CD14-positive monocyte (primary cell): ENCODE data around the gene IP6K1. TPM values are rescaled to one million over a fixed set of nuclear protein-coding genes. Genes with fewer than 3 reads are reported as not detected.

Experiments
- DNase-seq, 3 donors: peaks; one replicate each; pipeline ENCODE4 v3.0.0-alpha.2; 2011 to 2022
- H2AFZ ChIP-seq: 2 replicates; pipeline ENCODE4 v1.6.0; 2012; ENCODE audit warnings: mild to moderate bottlenecking, low read depth, low read length, inconsistent platforms; ENCODE audit not compliant: insufficient read depth, poor library complexity, severe bottlenecking
- H3K27ac ChIP-seq, 2 donors: 1 replicate in 1 of 2; 2 replicates in 1 of 2; pipeline ENCODE4 v1.5.1; 2012 to 2013; ENCODE audit warnings: low read length in 2 of 2, control low read depth in 1 of 2, inconsistent platforms in 1 of 2, low read depth in 1 of 2, mild to moderate bottlenecking in 1 of 2
- H3K27me3 ChIP-seq, 2 donors: one replicate each; pipeline versions ENCODE4 v1.6.0 to v1.6.1; 2011 to 2013; ENCODE audit warnings: low read length in 2 of 2; ENCODE audit not compliant: control insufficient read depth in 2 of 2, insufficient read depth in 2 of 2
- H3K36me3 ChIP-seq, 2 donors: replicated peaks in 1 of 2; 1 replicate in 1 of 2; 2 replicates in 1 of 2; pipeline versions ENCODE4 v1.5.1 to v1.6.1; 2012 to 2013; ENCODE audit warnings: low read length in 2 of 2, control low read depth in 1 of 2, inconsistent platforms in 1 of 2, mild to moderate bottlenecking in 1 of 2; ENCODE audit not compliant: insufficient read depth in 2 of 2, control insufficient read depth in 1 of 2
- H3K4me1 ChIP-seq, 2 donors: 1 replicate in 1 of 2; 2 replicates in 1 of 2; pipeline versions ENCODE4 v1.5.1 to v1.6.1; 2012 to 2013; ENCODE audit warnings: low read length in 2 of 2, control low read depth in 1 of 2, inconsistent platforms in 1 of 2, mild to moderate bottlenecking in 1 of 2, moderate library complexity in 1 of 2; ENCODE audit not compliant: insufficient read depth in 2 of 2, control insufficient read depth in 1 of 2
- H3K4me2 ChIP-seq: replicated peaks from 2 replicates; pipeline ENCODE3; 2012; ENCODE audit warnings: low read length, moderate library complexity, mild to moderate bottlenecking; ENCODE audit not compliant: poor library complexity, severe bottlenecking; ENCODE audit errors: extremely low read depth
- H3K4me3 ChIP-seq, 3 experiments: fragments of 200-600 bp in 1 of 3; sonication (generic) in 1 of 3; replicated peaks in 1 of 3; 1 replicate in 2 of 3; 2 replicates in 1 of 3; pipeline ENCODE4 v1.5.1; 2011 to 2013; ENCODE audit warnings: low read length in 3 of 3, mild to moderate bottlenecking in 3 of 3, control low read depth in 2 of 3, low read depth in 2 of 3, inconsistent platforms in 1 of 3, moderate library complexity in 1 of 3
- H3K79me2 ChIP-seq: 2 replicates; pipeline ENCODE4 v1.6.0; 2012; ENCODE audit warnings: mild to moderate bottlenecking, control low read depth, inconsistent platforms, low read length, moderate library complexity; ENCODE audit not compliant: insufficient read depth
- H3K9ac ChIP-seq: 2 replicates; pipeline ENCODE4 v1.6.0; 2017; ENCODE audit warnings: low read length, mild to moderate bottlenecking; ENCODE audit not compliant: insufficient read depth, poor library complexity, severe bottlenecking
- H3K9me3 ChIP-seq, 2 donors: replicated peaks in 1 of 2; 1 replicate in 1 of 2; 2 replicates in 1 of 2; pipeline versions ENCODE4 v1.5.1 to v1.6.1; 2012 to 2013; ENCODE audit warnings: low read length in 2 of 2, control low read depth in 1 of 2; ENCODE audit not compliant: control insufficient read depth in 1 of 2, insufficient read depth in 1 of 2
- H4K20me1 ChIP-seq: 2 replicates; pipeline ENCODE4 v1.6.0; 2012; ENCODE audit warnings: mild to moderate bottlenecking, low read length, control low read depth, moderate library complexity; ENCODE audit not compliant: insufficient read depth
- H3K27ac Mint-ChIP-seq, 7 donors: one replicate each; pipeline ENCODE4 v1.8.0; 2020; ENCODE audit warnings: mild to moderate bottlenecking in 7 of 7, mixed read lengths in 7 of 7, moderate library complexity in 6 of 7, inconsistent platforms in 2 of 7
- H3K27me3 Mint-ChIP-seq, 3 donors: one replicate each; pipeline ENCODE4 v1.8.0; 2021 to 2022; ENCODE audit warnings: low read depth in 3 of 3, mild to moderate bottlenecking in 3 of 3, mixed read lengths in 3 of 3, moderate library complexity in 3 of 3, inconsistent platforms in 1 of 3
- H3K36me3 Mint-ChIP-seq, 2 donors: one replicate each; pipeline ENCODE4 v1.8.0; 2020; ENCODE audit warnings: mixed read lengths in 2 of 2, inconsistent platforms in 1 of 2, mild to moderate bottlenecking in 1 of 2
- H3K4me1 Mint-ChIP-seq: one replicate; pipeline ENCODE4 v1.8.0; 2020; ENCODE audit warnings: mild to moderate bottlenecking, mixed read lengths
- H3K4me3 Mint-ChIP-seq, 2 donors: one replicate each; pipeline ENCODE4 v1.8.0; 2020; ENCODE audit warnings: mild to moderate bottlenecking in 2 of 2, mixed read lengths in 2 of 2, moderate library complexity in 1 of 2
- H3K9me3 Mint-ChIP-seq, 7 donors: one replicate each; pipeline ENCODE4 v1.8.0; 2020 to 2022; ENCODE audit warnings: mixed read lengths in 7 of 7, mild to moderate bottlenecking in 6 of 7, moderate library complexity in 6 of 7, inconsistent platforms in 2 of 7
- WGBS: methylation state at CpG from one replicate; pipeline ENCODE4 v1.1.5; 2013; ENCODE audit warnings: missing lambda C conversion rate; ENCODE audit not compliant: insufficient coverage; 5-methylcytosine and 5-hydroxymethylcytosine counted together
- intact Hi-C, 2 donors: fragments of 100-400 bp; cut with micrococcal nuclease; formaldehyde crosslinking; loops; one replicate each; pipeline versions ENCODE4 v1.15.0 to v1.15.1; 2023
- polyA plus RNA-seq, 3 donors: library from polyadenylated mRNA; depleted of rRNA in 1 of 3; unstranded in 2 of 3; stranded (reverse) in 1 of 3; fragments of 300-500 nt in 2 of 3; fragments of >200 nt in 1 of 3; fragmentation: Illumina TruSeq in 2 of 3; gene quantifications; 1 replicate in 2 of 3; 2 replicates in 1 of 3; pipeline ENCODE4 v1.2.3, GENCODE V29; 2012 to 2021
- TF ChIP-seq, protein P1 (sequence below): fragments of 200-600 bp; IDR thresholded peaks from one replicate; pipeline ENCODE4 v1.8.0; 2022; ENCODE audit warnings: antibody characterized with exemption, mild to moderate bottlenecking

The IP6K1 gene
- polyA plus RNA-seq, 3 donors: 15.8 to 27.1 (median 16.1) TPM

DNA sequence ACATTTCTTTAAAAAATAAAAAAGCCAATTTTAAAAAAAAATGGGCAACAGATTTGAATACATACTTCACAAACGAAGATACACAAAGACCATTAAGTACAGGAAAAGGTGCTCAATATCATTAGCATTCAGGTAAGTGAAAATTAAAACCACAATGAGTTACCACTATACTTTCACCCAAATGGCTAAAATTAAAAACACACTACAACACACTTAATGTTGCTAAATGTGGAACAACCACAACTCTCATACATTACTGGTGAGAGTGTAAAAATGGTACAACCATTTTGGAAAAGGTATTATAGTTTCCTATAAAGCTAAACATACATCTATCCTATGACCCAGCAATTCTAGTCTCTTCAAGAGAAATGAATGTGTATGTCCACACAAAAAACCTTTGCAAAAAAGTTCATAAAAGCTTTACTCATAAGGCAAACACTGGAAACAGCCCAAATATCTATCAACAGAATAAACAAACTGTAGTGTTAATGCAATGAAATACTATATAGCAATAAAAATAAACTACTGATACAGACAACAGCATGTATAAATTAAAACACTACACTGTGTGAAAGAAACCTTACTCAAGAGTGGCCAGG is 14.9 kb downstream of the IP6K1 start:
- Histone ChIP-seq H3K4me1 (no peaks in the 10 kb centered on the region), H4K20me1 (peaks cover 97% of the 10 kb centered on the region), H3K9ac (no peak overlapping the region), H3K27me3 (no peaks in the 10 kb centered on the region), H3K9me3 (no peaks in the 10 kb centered on the region), H3K4me2 (no peak overlapping the region), H3K4me3 (no peak overlapping the region), H3K27ac (no peak overlapping the region), H3K36me3 (peaks cover 16 to 53% of the 10 kb centered on the region in 2 donors), H3K79me2 (peaks cover 97% of the 10 kb centered on the region), H2AFZ (no peak overlapping the region)
- no peak for DNase-seq
- Mint-ChIP-seq H3K9me3 (no peaks in the 10 kb centered on the region), H3K27ac (no peak overlapping the region), H3K4me1 (no peaks in the 10 kb centered on the region), H3K27me3 (peaks cover 0 to 2% (median 0%) of the 10 kb centered on the region in 3 donors), H3K4me3 (no peak overlapping the region), H3K36me3 (peaks cover 22 to 40% of the 10 kb centered on the region in 2 donors)
- TF ChIP-seq, protein P1, sequence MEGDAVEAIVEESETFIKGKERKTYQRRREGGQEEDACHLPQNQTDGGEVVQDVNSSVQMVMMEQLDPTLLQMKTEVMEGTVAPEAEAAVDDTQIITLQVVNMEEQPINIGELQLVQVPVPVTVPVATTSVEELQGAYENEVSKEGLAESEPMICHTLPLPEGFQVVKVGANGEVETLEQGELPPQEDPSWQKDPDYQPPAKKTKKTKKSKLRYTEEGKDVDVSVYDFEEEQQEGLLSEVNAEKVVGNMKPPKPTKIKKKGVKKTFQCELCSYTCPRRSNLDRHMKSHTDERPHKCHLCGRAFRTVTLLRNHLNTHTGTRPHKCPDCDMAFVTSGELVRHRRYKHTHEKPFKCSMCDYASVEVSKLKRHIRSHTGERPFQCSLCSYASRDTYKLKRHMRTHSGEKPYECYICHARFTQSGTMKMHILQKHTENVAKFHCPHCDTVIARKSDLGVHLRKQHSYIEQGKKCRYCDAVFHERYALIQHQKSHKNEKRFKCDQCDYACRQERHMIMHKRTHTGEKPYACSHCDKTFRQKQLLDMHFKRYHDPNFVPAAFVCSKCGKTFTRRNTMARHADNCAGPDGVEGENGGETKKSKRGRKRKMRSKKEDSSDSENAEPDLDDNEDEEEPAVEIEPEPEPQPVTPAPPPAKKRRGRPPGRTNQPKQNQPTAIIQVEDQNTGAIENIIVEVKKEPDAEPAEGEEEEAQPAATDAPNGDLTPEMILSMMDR: no peak
- WGBS: no CpG with 5 or more reads among the region's 1 CpG
- intact Hi-C loops: no loop called here

DNA sequence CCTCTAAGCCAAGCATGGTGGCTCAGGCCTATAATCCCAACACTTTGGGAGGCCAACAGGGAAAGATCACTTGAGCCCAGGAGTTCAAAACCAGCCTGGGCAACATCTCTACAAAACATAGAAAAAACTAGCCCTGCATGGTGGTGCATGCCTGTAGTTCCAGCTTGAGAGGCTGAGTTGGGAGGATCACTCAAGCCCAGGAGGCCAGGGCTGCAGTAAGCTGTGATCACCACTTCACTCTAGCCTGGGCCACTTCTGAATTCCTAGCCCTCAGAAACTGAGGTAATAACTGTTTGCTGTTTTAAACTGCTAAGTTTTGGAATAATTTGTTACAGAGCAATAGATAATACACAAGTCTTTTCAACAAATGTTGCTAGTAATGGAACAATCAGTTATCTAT is 16.4 kb downstream of the IP6K1 start:
- Histone ChIP-seq H3K4me1 (no peaks in the 10 kb centered on the region), H3K79me2 (peaks cover 98% of the 10 kb centered on the region), H3K4me3 (no peak overlapping the region), H3K9me3 (no peaks in the 10 kb centered on the region), H3K9ac (no peak overlapping the region), H4K20me1 (peaks cover 96% of the 10 kb centered on the region), H3K27me3 (no peaks in the 10 kb centered on the region), H3K27ac (no peak overlapping the region), H3K36me3 (peaks cover 11 to 50% of the 10 kb centered on the region in 2 donors), H2AFZ (no peak overlapping the region), H3K4me2 (no peak overlapping the region)
- Mint-ChIP-seq H3K27ac (no peak overlapping the region), H3K4me3 (no peak overlapping the region), H3K36me3 (peaks cover 17 to 40% of the 10 kb centered on the region in 2 donors), H3K9me3 (peaks cover 0 to 2% (median 0%) of the 10 kb centered on the region in 7 donors), H3K27me3 (no peaks in the 10 kb centered on the region), H3K4me1 (no peaks in the 10 kb centered on the region)
- TF ChIP-seq, protein P1: no peak
- intact Hi-C loops: loop anchor here in 1 of 2 donors (10.0 kb wide), 1 partner anchor 1605 kb away; no protein-coding TSS in a partner anchor
- DNase-seq: no peak
